ENCODE data around the gene BSN.
"Not testable (repeated sequence)": the region's sequence is repeated elsewhere in the genome, so short reads cannot be mapped to it uniquely, and the experiment has no call there.

The BSN gene

DNA sequence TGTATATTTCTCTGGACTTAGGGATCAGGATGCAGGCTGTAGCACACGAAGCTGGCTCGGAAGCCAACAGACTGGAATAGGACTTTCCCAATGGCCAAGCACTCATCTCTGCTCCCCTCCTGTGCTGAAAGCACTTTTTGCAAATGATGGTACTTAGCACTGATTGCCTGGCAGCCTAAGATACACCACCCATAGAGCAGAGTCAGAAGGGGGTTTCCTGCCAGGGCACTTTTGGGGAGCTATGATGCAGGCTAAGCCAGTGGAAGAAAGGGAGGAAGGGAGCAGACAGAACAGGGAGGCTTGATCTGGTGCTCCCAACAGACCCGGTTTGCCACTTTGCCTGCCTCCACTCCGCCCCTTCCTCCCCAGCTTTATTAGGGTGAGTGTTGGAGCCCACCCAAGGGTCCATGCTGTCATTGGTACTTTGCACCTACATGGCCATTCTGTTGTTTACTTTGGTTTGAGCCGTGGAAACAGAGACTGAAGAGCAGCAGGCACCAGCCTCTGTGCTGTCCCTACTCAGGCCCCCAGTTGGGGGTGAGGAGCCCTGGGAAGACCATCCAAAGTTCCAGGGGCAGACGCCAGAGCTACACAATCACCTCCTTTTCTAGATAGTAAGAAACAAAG lies 15.9 kb downstream of the BSN start:
- no peak overlapping the region for H3K4me3 ChIP-seq (ENCODE audit: low read depth, low read length)
- no peak for TF ChIP-seq MAX (IDR thresholded peaks at IDR 0.05; ENCODE audit: low read depth, low read length)
- TF ChIP-seq POLR2A (IDR thresholded peaks at IDR 0.05; ENCODE audit: extremely low read depth, insufficient read length) = no peak
- TF ChIP-seq MYC (IDR thresholded peaks at IDR 0.05; ENCODE audit: low read depth, low read length) = no peak
- TF ChIP-seq, protein P1, sequence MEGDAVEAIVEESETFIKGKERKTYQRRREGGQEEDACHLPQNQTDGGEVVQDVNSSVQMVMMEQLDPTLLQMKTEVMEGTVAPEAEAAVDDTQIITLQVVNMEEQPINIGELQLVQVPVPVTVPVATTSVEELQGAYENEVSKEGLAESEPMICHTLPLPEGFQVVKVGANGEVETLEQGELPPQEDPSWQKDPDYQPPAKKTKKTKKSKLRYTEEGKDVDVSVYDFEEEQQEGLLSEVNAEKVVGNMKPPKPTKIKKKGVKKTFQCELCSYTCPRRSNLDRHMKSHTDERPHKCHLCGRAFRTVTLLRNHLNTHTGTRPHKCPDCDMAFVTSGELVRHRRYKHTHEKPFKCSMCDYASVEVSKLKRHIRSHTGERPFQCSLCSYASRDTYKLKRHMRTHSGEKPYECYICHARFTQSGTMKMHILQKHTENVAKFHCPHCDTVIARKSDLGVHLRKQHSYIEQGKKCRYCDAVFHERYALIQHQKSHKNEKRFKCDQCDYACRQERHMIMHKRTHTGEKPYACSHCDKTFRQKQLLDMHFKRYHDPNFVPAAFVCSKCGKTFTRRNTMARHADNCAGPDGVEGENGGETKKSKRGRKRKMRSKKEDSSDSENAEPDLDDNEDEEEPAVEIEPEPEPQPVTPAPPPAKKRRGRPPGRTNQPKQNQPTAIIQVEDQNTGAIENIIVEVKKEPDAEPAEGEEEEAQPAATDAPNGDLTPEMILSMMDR (IDR thresholded peaks at IDR 0.05; ENCODE audit: low read depth, low read length) = no peak
- no peak for DNase-seq (ENCODE audit: low read depth)

DNA sequence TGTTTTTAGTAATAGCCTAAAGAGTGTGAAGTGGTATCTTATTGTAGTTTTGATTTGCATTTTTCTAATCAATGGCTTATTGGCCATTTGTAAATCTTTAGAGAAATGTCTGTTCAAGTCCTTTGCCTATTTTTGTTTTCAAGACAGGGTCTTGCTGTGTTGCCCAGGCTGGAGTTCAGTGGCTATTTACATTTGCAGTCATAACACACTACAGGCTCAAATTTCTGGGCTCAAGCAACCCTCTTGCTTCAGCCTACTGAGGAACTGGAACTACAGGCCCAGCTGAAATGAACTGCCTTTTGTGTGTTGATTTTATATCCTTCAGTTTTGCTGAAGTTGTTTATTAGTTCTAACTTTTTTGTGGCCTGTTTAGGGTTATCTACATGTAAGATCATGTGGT lies 27.9 kb downstream of the BSN start:
- no peak for DNase-seq (ENCODE audit: low read depth)
- TF ChIP-seq MAX (IDR thresholded peaks at IDR 0.05; ENCODE audit: low read depth, low read length) = no peak
- no peak overlapping the region for H3K4me3 ChIP-seq (ENCODE audit: low read depth, low read length)

DNA sequence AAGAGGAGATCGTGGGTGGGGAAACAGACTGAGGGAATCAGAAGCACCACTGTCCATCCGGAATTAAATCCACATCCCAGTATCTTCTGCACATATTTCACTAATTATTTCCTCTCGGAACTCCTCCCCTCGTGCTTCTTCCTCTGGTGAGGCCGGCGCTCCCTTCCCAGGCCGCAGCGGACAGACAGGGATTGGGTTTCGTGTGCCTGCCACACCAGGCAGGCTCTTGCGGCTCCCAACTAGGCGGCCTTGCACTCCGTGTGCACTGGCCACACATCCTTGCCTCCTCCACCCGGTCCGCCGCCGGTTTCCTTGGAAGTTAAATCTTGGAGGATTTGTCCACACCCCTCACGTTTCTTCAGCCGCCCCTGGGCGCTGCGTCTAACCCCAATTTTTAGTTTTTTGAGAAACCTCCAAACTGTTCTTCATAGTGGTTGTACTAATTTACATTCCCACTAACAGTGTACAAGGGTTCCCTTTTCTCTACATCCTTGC lies 31.0 kb downstream of the BSN start:
- not testable (repeated sequence) for DNase-seq (ENCODE audit: low read depth)

GRCh38 chr3:49591615-49592014 lies 37.3 kb downstream of the BSN start:
- no peak for TF ChIP-seq MYC (IDR thresholded peaks at IDR 0.05; ENCODE audit: low read depth, low read length)
- no peak for DNase-seq (ENCODE audit: low read depth)
- no peak overlapping the region for H3K4me3 ChIP-seq (ENCODE audit: low read depth, low read length)

More for the DNA sequence above, 31.0 kb downstream of the BSN start:
- H3K4me3 ChIP-seq (ENCODE audit: low read depth, low read length) = not testable (repeated sequence)

GRCh38 chr3:49593041-49593440 lies 38.8 kb downstream of the BSN start:
- no peak overlapping the region for H3K4me3 ChIP-seq (ENCODE audit: low read depth, low read length)
- DNase-seq (ENCODE audit: low read depth) = no peak
- TF ChIP-seq MAX (IDR thresholded peaks at IDR 0.05; ENCODE audit: low read depth, low read length) (no peak), POLR2A (IDR thresholded peaks at IDR 0.05; ENCODE audit: extremely low read depth, insufficient read length) (no peak), MYC (IDR thresholded peaks at IDR 0.05; ENCODE audit: low read depth, low read length) (no peak)

- DNase-seq (ENCODE audit: low read depth) = no peak
- no peak for TF ChIP-seq POLR2A (IDR thresholded peaks at IDR 0.05; ENCODE audit: extremely low read depth, insufficient read length)
- TF ChIP-seq, protein P1 (IDR thresholded peaks at IDR 0.05; ENCODE audit: low read depth, low read length) = no peak
- no peak for TF ChIP-seq MYC (IDR thresholded peaks at IDR 0.05; ENCODE audit: low read depth, low read length)
- no peak for TF ChIP-seq MAX (IDR thresholded peaks at IDR 0.05; ENCODE audit: low read depth, low read length)
- H3K4me3 ChIP-seq (ENCODE audit: low read depth, low read length) = no peak overlapping the region
Observed at GRCh38 chr3:49600781-49601180, 46.5 kb downstream of the BSN start.

DNA sequence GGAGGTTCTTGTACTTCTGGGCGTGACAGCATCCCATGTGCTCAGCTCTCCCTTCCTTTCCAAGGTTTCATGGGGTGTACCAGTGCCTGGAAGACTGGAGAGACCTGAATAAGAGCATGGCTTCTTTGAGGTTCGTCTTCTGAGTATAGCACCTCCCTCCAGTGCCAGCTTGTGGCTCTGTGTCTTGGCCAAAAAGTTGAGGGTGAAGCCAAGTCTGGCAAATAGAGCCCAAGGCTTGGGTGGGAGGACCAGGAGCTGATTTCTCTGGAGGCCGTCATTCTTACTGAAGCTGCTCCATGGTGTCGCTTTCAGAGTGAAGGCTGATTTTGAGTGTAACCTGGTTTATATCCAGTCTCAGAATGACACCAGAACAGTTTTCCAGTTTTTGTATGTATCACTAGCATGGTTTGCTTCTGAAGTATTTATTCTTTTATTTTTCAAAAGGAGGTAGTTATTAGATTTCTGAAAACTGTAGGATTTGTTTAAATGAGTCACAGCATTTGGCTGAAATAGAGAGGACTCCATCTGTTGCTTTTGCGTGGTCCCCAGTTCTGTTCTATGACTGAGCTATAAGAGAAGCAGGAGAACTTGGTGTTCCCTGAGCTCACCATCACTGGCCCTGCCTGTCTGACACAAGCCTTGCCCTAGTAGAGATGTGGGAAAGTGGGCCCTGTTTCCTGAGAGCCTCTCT lies 47.2 kb downstream of the BSN start:
- TF ChIP-seq MAX (IDR thresholded peaks at IDR 0.05; ENCODE audit: low read depth, low read length) (no peak), POLR2A (IDR thresholded peaks at IDR 0.05; ENCODE audit: extremely low read depth, insufficient read length) (no peak), MYC (IDR thresholded peaks at IDR 0.05; ENCODE audit: low read depth, low read length) (no peak)
- TF ChIP-seq, protein P1 (IDR thresholded peaks at IDR 0.05; ENCODE audit: low read depth, low read length) = no peak
- DNase-seq (ENCODE audit: low read depth) = no peak
- H3K4me3 ChIP-seq (ENCODE audit: low read depth, low read length) = no peak overlapping the region

Measured in NB4 (cell line).